SU-DHL-6 (cell line): ENCODE results near the gene COBL.

Experiments used
- H2AFZ ChIP-seq: fragments of 200-600 bp; sonication (generic); 2 replicates; pipeline ENCODE4 v1.6.1; 2014; ENCODE audit warnings: low read depth, mild to moderate bottlenecking, moderate library complexity, mixed read lengths, antibody characterized with exemption, low read length; ENCODE audit not compliant: severe bottlenecking
- H3F3A ChIP-seq: fragments of 200-600 bp; shearing (Covaris generic); 2 replicates; pipeline ENCODE4 v1.6.0; 2016; ENCODE audit warnings: antibody characterized with exemption, mild to moderate bottlenecking; ENCODE audit not compliant: insufficient read depth
- H3K27ac ChIP-seq: fragments of 200-600 bp; sonication (generic); 2 replicates; pipeline ENCODE4 v1.5.1; 2016; ENCODE audit warnings: low read depth, mild to moderate bottlenecking, low read length, moderate library complexity, mixed read lengths
- H3K27me3 ChIP-seq: fragments of 200-600 bp; sonication (generic), shearing (Covaris generic); 2 replicates; pipeline ENCODE4 v1.6.0; 2014; ENCODE audit warnings: mild to moderate bottlenecking, low read length
- H3K36me3 ChIP-seq: fragments of 200-600 bp; sonication (generic); 2 replicates; pipeline ENCODE4 v1.6.1; 2014; ENCODE audit warnings: mild to moderate bottlenecking, low read length, mixed read lengths
- H3K4me2 ChIP-seq: fragments of 300-600, 200-600 bp; shearing (Covaris generic), sonication (generic); 2 replicates; pipeline ENCODE4 v1.6.0; 2014; ENCODE audit warnings: low read length, low read depth, mild to moderate bottlenecking; ENCODE audit not compliant: poor library complexity, severe bottlenecking
- H3K4me3 ChIP-seq: fragments of 200-600 bp; sonication (generic); 2 replicates; pipeline ENCODE4 v1.5.1; 2014; ENCODE audit warnings: antibody characterized with exemption, low read length, mild to moderate bottlenecking, mixed read lengths; ENCODE audit not compliant: insufficient read depth, poor library complexity, severe bottlenecking
- H3K79me2 ChIP-seq: fragments of 200-600 bp; sonication (generic); 2 replicates; pipeline ENCODE4 v1.6.1; 2014; ENCODE audit warnings: mild to moderate bottlenecking, low read length, moderate library complexity; ENCODE audit not compliant: insufficient read depth
- H3K9ac ChIP-seq: fragments of 200-600 bp; sonication (generic); 2 replicates; pipeline ENCODE4 v1.7.0; 2014; ENCODE audit warnings: mild to moderate bottlenecking, low read length
- H3K9me2 ChIP-seq: fragments of 200-600 bp; sonication (generic); replicated peaks from 2 replicates; pipeline ENCODE4 v1.6.1; 2014; ENCODE audit warnings: low read length; ENCODE audit not compliant: insufficient read depth
- H3K9me3 ChIP-seq: fragments of 200-600 bp; sonication (generic); 2 replicates; pipeline ENCODE4 v1.6.1; 2014; ENCODE audit warnings: low read length, mixed read lengths; ENCODE audit not compliant: insufficient read depth
- H4K20me1 ChIP-seq: fragments of 200-600 bp; sonication (generic); 2 replicates; pipeline ENCODE4 v1.6.1; 2014; ENCODE audit warnings: low read depth, mild to moderate bottlenecking, antibody characterized with exemption, low read length, moderate library complexity, mixed read lengths
- CTCF ChIP-seq: fragments of 200-600 bp; sonication (generic); IDR thresholded peaks from one replicate; pipeline ENCODE4 v1.5.1; 2017; ENCODE audit warnings: antibody characterized with exemption, mild to moderate bottlenecking, low read length, moderate library complexity; ENCODE audit not compliant: insufficient read depth, poor library complexity, severe bottlenecking
- EZH2phosphoT487 ChIP-seq: fragments of 200-600 bp; sonication (generic), shearing (Covaris generic); conservative IDR thresholded peaks from 2 replicates; pipeline ENCODE4 v1.6.1; 2018; ENCODE audit warnings: mild to moderate bottlenecking, antibody characterized with exemption, low read length, moderate library complexity, mixed read lengths

Gene COBL

GRCh38 chr7:51267169-51267568 is 49.4 kb downstream of the COBL start:
- no peak overlapping the region for H2AFZ ChIP-seq
- H3K36me3 ChIP-seq = no peaks in the 10 kb centered on the region
- H3K4me2 ChIP-seq = no peak overlapping the region
- no peaks in the 10 kb centered on the region for H4K20me1 ChIP-seq
- no peak overlapping the region for H3K27ac ChIP-seq
- no peak overlapping the region for H3K4me3 ChIP-seq
- no peak overlapping the region for H3K9ac ChIP-seq
- no peaks in the 10 kb centered on the region for H3F3A ChIP-seq
- H3K27me3 ChIP-seq = no peaks in the 10 kb centered on the region
- TF ChIP-seq CTCF = no peak
- TF ChIP-seq EZH2phosphoT487 = no peak
- H3K9me2 ChIP-seq = no peaks in the 10 kb centered on the region
- no peaks in the 10 kb centered on the region for H3K79me2 ChIP-seq
- H3K9me3 ChIP-seq = no peaks in the 10 kb centered on the region

GRCh38 chr7:51265066-51265907 is 51.3 kb downstream of the COBL start:
- no peak overlapping the region for H2AFZ ChIP-seq
- H3K27me3 ChIP-seq = no peaks in the 10 kb centered on the region
- no peak for TF ChIP-seq EZH2phosphoT487
- no peak for TF ChIP-seq CTCF
- no peak overlapping the region for H3K9ac ChIP-seq
- no peaks in the 10 kb centered on the region for H3F3A ChIP-seq
- H3K4me2 ChIP-seq = no peak overlapping the region
- no peaks in the 10 kb centered on the region for H3K9me3 ChIP-seq
- no peaks in the 10 kb centered on the region for H3K9me2 ChIP-seq
- H3K36me3 ChIP-seq = no peaks in the 10 kb centered on the region
- no peak overlapping the region for H3K27ac ChIP-seq
- no peaks in the 10 kb centered on the region for H3K79me2 ChIP-seq
- no peak overlapping the region for H3K4me3 ChIP-seq
- H4K20me1 ChIP-seq = no peaks in the 10 kb centered on the region

GRCh38 chr7:51263631-51264484 is 52.8 kb downstream of the COBL start:
- no peak overlapping the region for H3K9ac ChIP-seq
- no peak overlapping the region for H3K4me3 ChIP-seq
- H3K27me3 ChIP-seq = no peaks in the 10 kb centered on the region
- H4K20me1 ChIP-seq = no peaks in the 10 kb centered on the region
- no peaks in the 10 kb centered on the region for H3K9me3 ChIP-seq
- no peak overlapping the region for H3K27ac ChIP-seq
- TF ChIP-seq EZH2phosphoT487 (no peak), CTCF (no peak)
- no peaks in the 10 kb centered on the region for H3K9me2 ChIP-seq
- H2AFZ ChIP-seq = no peak overlapping the region
- H3F3A ChIP-seq = no peaks in the 10 kb centered on the region
- no peaks in the 10 kb centered on the region for H3K36me3 ChIP-seq
- no peaks in the 10 kb centered on the region for H3K79me2 ChIP-seq
- H3K4me2 ChIP-seq = no peak overlapping the region
